ENCODE results near the gene GPRIN3. TPM values are rescaled to one million over a fixed set of nuclear protein-coding genes. Genes with fewer than 3 reads are reported as not detected.

Gene GPRIN3
- total RNA-seq, 1 donor from 2014 or later = 42.3 TPM

DNA sequence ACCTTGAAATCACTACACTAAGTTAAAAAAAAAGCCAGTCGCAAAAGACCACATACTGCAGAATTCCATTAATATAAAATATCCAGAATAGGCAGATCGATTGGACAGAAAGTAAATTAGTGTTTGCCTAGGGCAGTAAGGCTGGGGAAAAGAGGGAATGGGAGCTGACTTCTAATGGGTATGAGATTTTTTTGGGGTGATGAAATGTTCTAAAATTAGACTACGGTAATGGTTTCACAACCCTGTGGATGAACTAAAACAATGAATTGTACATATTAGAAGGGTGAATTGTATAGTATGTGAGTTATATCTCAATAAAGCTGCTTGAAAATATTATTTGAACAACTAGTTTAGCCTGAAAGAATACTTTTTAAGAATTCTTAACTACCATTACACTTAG lies 6.7 kb upstream of the GPRIN3 start:
- intact Hi-C loops (cut with micrococcal nuclease) = no loop called here

DNA sequence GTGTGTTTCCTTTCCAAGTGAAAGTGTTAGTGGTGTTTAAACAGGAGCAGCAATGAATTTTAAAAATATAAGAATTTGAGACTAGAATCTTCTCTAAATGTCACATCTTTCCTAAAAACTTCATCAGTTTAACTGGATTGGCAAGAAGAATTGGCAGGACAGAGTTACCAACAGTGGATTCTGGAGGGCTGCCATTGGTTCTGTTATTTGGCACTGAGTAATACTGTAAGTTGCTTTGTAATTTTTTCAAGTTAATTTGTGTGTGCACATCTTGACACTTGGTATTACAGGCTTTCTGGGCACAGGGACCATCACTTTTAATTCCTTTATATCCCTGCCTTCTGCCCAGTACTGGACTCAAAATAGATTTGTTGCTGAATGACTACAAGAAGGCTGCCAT lies 4.5 kb upstream of the GPRIN3 start:
- intact Hi-C loops (cut with micrococcal nuclease) = no loop called here

DNA sequence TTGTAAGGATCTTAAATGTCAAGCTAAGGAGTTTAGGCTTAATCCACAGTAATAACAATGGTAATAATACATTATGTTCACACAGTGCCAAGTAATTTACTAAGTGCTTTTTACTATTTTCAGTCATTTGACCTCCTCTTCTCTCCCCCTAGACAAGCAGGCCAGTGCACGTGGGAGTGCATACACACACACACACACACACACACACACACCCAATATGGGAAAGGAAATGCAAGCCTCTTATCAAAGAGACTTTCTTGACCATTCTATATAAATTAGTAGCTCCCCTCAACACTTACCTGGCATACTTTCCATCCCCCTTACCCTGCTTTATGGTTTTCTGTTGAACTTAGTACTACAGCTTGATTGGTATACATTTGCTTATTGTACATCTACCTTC lies 3.8 kb upstream of the GPRIN3 start:
- intact Hi-C loops (cut with micrococcal nuclease) = no loop called here

DNA sequence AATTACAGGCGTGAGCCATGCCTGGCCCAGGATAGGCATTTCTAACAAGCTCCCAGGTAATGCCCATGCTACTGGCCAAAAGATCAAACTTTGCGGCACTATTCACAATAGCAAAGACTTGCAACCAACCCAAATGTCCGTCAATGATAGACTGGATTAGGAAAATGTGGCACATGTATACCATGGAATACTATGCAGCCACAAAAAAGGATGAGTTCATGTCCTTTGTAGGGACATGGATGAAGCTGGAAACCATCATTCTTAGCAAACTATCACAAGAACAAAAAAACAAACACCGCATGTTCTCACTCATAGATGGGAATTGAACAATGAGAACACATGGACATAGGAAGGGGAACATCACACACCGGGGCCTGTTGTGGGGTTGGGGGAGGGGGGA lies 1.6 kb upstream of the GPRIN3 start:
- intact Hi-C loops (cut with micrococcal nuclease) = loop anchor here (5.0 kb wide), 1 partner anchor 1027 kb away; the partner anchor contains the start of gene PPM1K

DNA sequence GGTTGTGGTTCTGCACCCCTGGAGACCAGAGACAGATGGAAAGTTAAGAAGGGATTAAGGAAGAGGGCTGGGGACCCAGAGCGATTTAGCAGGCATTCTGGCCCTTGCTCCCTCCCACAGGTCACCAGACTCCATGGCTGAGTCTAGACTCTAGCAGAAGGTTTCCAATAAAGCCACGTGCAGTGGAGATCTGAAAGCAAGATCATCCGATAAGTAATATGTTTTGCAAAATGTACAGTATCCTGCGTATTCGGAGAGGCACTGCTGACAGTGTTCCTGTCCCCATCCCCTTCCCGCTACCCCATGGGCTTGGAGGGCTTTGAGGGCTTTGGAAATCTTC lies 531 bp upstream of the GPRIN3 start:
- intact Hi-C loops (cut with micrococcal nuclease) = loop anchor here (1.0 to 5.0 kb wide), 2 partner anchors 9 to 1026 kb away; partner anchors contain the start of gene PPM1K

DNA sequence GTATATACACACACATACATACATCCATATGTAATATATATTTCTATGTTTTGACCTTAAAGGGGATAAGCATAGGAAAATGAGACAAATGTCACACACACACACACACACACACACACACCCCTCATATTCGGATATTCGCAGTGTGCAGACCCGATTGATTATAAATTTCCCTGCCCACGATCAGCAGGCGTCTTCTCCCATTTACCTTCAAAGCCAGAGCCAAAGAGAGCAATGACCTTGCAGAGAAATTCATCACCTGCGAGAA lies 488 bp downstream of the GPRIN3 start:
- intact Hi-C loops (cut with micrococcal nuclease) = loop anchor here (1.0 to 5.0 kb wide), 4 partner anchors 13 to 1025 kb away; partner anchors contain the start of gene PPM1K

DNA sequence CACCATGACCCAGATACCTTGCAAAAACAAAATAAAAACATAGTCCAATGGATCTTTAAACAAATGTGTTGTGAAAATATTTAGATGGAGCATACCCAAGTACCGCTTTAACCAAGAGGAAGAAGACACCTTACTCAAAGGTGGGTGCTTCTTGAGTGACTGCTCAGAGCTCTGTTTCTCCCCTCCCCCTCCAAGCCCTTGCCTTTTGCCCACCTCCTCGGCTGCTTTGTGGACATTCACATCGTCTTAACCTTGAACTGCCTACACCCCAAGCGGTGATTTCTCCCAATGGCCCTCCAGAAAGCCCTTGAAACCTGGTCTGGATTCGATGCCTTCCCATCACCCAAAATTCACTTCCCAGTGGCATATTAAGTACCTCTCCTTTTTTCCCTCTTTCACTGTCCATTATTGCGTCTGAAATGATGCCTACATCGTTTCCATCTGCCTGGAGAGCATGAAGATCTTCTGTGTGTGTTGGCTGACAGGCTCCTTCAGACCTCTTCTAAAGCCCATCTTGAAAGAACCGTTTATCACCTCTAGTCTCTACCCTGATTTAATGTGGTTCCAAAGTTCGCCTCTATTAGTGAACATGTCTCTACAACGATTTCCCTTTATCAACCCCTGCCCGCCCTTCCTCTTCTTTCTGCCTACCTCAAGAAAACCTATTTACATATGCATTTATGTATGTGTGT lies 968 bp downstream of the GPRIN3 start:
- intact Hi-C loops (cut with micrococcal nuclease) = loop anchor here (1.0 to 5.0 kb wide), 5 partner anchors 8 to 1024 kb away; partner anchors contain the start of gene PPM1K

DNA sequence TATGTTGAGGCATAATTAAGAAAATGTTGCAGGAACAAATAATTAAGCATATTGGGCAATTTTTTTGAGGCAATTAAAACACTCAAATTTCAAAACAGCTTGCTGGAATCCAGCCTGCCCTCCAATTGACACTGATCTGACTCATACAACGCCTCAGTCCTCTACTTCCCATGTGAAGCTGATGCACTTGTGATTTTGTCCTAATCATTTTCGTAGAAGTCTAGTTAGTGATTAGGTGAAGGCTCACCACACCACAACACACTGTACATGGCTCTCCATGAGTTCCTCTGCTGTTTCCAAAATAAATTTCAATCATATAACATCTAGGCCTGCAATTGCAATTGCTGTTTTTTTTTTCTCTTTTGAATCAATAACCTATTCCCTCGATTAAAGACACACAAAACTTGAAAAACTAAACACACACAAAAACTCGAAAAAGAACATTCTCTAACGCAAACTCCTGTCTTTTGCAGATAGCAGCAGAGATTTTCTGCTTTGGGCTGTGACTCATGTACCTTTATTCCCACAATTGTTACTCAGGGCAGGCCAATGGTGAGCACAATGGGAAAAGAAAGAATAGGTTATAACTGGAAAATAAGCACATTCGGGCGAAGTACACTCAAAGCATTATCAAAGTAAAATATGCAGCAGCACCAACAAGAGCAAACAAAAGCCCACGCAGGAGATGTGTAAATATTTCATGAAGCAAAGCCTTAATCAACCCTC lies 1.7 kb downstream of the GPRIN3 start:
- intact Hi-C loops (cut with micrococcal nuclease) = loop anchor here (1.0 to 5.0 kb wide), 5 partner anchors 8 to 1024 kb away; partner anchors contain the start of gene PPM1K

DNA sequence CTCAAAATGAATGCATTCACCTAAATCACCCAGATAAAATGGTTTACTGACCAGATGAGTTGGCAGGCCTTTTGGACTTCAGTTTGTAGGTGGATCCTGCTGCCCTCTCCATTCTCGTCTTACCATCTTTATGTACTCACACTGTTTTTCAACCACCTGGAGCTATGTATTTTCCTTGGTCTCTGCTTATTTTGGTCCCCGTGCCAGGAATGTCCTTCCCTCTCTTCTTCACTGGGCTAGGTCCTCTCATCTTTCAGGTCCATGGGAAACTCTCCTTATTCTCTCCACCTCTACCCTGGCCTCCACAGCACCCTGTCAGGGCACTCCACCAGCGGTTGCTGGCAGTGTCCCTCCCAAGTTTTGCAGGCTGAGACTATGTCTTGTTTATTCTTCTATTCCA lies 2.6 kb downstream of the GPRIN3 start:
- intact Hi-C loops (cut with micrococcal nuclease) = loop anchor here (1.0 to 5.0 kb wide), 2 partner anchors 78 to 1023 kb away; partner anchors contain the start of gene PPM1K

DNA sequence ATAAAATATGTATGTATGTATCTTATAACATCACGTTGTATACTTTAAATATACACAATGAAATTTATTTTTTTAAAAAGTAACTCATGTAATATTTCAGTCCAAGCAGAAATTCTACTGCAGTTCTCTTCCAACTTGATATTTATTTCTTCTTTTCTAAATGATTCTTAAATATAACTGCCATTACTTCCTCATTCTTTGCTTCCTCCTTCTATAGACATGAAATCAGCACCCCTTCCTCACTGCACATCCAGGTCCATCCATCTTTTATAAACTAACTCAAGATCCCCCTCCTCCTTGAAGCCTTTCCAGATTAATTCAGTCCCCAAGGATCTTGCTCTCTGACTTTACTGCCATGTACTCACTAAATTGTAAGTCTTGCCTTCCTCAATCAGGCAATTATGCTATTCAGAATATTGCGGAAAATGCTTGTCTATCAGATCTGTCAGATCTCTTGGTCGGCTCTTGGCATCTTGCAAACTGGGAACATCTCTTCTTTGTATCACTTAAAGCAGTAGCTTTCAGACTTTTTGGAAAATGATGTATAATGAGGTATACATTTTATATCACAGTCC lies 3.7 kb downstream of the GPRIN3 start:
- intact Hi-C loops (cut with micrococcal nuclease) = loop anchor here (1.0 kb wide), 1 partner anchor 13 kb away; no protein-coding TSS in a partner anchor

DNA sequence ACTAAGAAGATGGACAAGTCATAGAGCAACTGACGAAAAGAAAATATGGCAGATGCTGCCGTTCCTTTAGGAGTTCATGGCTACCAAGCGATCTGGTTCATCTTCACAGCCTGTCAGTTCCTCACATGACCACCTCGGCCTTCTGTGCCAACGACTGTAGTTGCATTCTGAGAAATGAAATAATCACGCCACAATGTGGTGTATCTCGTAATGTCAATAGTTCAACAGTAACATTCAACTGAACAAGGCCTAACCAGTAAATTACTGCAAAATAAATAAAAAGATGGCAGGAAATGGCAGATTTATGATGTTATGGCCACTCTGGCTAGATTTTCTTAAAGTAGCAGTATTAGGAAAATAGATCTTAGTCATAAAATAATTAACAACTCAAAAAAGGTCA lies 4.4 kb downstream of the GPRIN3 start:
- intact Hi-C loops (cut with micrococcal nuclease) = loop anchor here (1.0 kb wide), 1 partner anchor 14 kb away; no protein-coding TSS in a partner anchor

DNA sequence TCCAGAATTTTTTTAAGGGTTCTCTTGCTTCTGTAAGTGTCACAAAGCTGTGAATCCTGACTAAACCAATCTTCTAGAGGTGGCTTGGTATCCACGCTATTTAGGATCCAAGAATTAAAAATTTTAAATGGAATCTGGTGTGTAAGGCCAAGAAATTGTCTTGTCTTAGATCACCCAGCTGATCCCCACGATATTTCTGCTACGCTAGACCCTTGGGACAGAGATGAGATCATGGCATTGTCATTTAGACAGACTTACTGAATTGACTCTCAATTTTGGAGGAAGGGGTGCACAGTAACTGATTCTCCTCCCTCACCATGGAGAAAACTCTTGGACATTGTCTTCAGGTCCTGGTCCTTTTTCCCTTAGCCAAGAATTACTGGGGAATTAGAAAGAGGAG lies 5.7 kb downstream of the GPRIN3 start:
- intact Hi-C loops (cut with micrococcal nuclease) = no loop called here

DNA sequence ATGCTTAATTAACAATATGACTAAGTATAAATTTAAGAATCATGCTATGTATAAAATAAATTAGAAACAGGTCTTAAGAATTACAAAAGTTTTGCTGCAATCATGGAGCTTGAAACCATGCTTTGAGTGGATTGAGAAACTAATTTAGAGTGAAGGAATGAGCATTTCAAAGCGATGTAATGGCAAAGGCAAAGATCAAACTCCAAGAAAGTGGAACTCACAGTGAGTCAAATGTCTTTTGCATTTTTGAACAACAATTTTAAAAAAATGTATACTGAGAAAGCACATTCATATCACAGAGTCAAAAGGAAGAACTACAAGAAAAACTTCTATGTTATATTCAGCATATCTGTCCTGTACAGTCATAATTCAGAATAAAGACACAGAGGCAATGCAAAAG lies 6.6 kb downstream of the GPRIN3 start:
- intact Hi-C loops (cut with micrococcal nuclease) = no loop called here

DNA sequence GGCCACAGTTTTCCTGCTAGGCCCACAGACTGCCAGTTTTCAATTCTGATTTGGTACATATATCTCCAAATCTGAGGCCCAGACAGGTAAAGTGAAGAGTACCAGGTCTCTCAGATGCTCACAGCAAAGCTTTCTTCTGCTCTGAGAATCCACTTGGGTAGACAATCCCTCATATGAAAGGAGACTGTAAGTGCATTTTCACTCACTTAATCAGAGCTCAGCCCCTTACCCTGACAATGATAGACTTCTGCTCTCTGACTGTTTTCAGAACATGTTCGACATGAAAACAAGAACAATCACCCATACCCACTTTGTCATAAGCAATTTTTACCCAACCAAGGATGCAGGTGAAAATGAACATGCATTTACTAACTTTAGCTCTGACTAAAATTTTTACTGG lies 7.1 kb downstream of the GPRIN3 start:
- intact Hi-C loops (cut with micrococcal nuclease) = no loop called here

DNA sequence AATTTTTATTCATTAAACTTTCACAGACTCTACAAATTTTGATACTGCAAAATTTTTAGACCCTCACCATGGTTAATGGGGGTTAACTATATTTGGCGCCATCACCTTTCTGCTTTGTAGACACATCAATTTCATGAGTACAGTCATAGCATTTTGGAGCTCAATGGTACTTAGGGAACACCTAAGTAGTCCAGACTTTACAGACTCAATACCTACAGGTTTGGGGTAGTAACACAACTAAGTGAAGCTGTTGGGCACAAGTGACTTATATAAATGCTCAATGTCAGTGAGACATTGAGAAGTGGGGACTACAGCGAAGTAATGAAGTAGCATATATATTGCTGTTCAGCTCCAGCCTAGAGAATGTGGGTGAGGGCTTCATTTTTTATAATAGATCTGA lies 7.5 kb downstream of the GPRIN3 start:
- intact Hi-C loops (cut with micrococcal nuclease) = no loop called here

DNA sequence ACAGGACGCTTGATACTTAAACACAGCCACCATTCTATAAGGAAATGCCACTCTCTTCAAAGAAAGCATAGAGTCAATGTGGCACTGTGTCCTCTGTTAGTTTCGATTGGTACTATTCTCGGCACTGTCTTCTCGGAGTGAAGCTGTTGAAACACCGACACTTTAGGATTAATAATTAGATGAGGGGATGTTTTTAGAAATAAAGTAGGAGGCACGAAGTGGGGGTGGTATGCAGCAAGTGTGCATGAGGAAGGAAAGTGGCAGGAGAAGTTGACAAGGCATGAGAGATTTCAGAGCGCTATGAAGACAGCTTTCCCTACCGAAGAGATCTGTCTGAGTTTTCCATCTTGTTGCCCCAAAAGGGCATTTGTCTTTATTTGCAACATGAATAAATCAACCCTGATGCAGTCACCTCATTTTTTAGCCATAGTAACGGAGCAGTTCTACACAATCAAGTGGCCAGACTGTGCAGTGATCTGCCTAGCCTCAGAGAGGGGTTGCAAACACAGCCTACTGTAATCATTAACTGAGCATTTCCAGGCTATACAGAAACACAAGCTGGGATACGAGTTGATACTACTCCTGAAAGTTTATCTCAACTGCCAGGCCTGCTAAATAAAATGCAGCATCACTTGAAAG lies 8.3 kb downstream of the GPRIN3 start:
- intact Hi-C loops (cut with micrococcal nuclease) = loop anchor here (5.0 to 10.0 kb wide), 7 partner anchors 316 to 917 kb away; partner anchors contain the start of genes HERC3, HERC5, PYURF and SNCA

DNA sequence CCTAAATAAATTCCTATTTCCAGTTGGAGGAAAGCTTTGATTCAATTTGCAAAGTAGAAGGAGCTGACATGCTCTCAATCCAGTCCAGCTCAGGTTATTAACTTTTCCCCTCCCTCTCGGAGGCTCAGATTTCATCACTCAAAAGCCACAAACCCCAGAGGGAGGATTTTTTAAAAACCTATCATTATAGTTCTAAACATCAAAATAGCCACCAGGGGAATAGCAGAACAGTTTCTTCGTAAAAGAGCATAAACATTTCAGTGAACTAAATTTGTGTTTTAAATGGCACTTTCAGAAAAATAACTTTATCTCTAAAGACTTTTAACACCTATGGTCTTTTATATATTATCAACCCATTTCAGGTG lies 8.8 kb downstream of the GPRIN3 start:
- intact Hi-C loops (cut with micrococcal nuclease) = loop anchor here (1.0 to 10.0 kb wide), 8 partner anchors 8 to 916 kb away; partner anchors contain the start of genes HERC3, HERC5, PYURF and SNCA

DNA sequence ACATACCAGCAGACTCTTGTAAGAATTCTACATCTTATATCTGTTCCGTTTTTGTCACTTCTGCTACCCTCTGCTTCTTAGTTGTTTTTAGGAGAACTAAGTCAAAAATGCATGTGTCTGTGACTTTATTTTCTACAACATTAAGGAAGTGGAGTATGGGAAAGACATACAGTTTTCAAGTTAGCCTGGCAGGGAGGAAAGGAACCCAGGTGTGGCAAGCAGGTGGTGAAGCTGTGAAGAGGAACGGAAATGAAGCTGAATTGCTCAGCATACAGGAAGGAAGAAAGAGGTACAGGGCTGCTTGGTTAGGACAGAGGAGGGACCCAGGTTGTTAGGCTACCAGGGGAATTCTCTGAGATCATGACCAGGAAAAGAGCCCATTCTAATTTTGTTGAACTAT lies 9.4 kb downstream of the GPRIN3 start:
- intact Hi-C loops (cut with micrococcal nuclease) = loop anchor here (1.0 to 10.0 kb wide), 8 partner anchors 8 to 916 kb away; partner anchors contain the start of genes HERC3, HERC5, PYURF and SNCA

DNA sequence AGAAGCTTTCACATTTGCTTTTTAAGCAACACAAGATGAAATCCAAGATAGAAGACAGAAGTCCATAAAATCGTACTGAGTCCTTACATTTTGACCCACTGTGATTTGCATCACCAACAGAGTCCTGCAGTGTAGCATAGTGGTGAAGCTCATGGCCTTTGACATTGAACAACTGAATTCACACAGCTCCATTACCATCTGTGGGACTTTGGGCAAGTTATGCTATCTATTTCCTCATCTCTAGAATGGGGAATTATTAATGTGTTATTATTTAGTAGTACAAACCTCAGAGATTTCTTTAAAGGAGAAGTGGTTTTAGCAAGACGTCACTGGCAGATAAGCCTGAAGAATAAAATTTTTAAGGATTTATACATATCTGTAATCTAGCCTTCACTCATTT lies 10.7 kb downstream of the GPRIN3 start:
- intact Hi-C loops (cut with micrococcal nuclease) = loop anchor here (5.0 to 10.0 kb wide), 7 partner anchors 318 to 915 kb away; partner anchors contain the start of genes HERC3, HERC5, PYURF and SNCA

DNA sequence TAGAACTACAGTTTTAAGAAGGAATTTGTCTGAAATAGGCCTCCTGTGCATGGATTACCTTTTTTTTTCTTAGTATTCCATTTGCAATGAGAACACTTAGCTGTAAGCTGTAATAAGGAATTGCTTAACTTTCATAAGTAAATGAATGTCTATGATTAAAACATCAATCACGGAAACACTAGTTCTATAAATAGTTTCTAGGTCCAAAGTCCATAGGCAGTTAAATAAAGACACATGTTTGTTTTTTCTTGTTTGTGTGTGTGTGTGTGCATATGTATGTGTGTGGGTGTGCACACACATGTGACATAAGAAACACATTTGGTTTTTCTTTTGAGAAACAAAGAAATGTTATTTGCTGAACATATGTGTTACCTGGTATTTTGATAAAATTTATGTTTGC lies 11.2 kb downstream of the GPRIN3 start:
- intact Hi-C loops (cut with micrococcal nuclease) = loop anchor here (5.0 to 10.0 kb wide), 7 partner anchors 318 to 914 kb away; partner anchors contain the start of genes HERC3, HERC5, PYURF and SNCA

DNA sequence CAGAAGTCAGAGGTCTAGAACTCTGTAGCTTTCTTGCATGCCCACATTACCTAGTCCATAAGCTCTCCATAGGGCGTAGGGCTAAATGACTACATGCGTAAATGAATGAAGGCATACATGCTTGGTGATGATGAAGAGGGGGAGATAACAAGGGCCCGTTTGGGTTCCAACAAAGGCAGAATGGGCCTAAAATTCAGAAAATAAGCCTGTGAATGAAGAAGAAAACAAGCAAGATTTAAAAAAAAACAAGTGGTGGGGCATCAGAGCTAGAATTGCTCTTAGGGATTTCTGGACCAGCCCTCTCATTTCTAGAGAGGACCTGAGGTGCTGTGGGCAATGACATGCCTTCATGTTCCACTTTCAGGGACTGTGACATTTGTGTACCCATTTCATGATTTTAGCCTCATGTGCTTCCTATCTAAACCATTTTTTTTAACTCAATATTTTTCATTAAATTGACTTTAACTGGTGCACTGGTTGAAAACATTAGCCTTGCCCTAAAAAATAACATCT lies 12.1 kb downstream of the GPRIN3 start:
- intact Hi-C loops (cut with micrococcal nuclease) = loop anchor here (2.0 to 10.0 kb wide), 8 partner anchors 41 to 913 kb away; partner anchors contain the start of genes HERC3, HERC5, PYURF and SNCA

Data from T-helper 2 cell treated with Interferon-gamma antibody and Interleukin-4, amounts not matched to agents 100 ng/mL and 5 ng/mL, for 36 hours (primary cell).